HepG2 (cell line): Measurements from ENCODE around the gene GJB2. TPM values are rescaled to one million over a fixed set of nuclear protein-coding genes. Genes with fewer than 3 reads are reported as not detected.
A peak's percentile ranks its signal among the peaks of the same experiment; 100 is the strongest.

ENCODE experiments used
- ATAC-seq: fragments of 200-7000 bp; cut with Tn5 transposase; 3 replicates; pipeline ENCODE4 v1.9.1; 2020; ENCODE audit warnings: mild to moderate bottlenecking, moderate library complexity
- BruUV-seq: library from RNA; stranded (reverse); fragments of 400-500 nt; replicated peaks from 2 replicates; lab custom pipeline; 2021; lab: Mats Ljungman, UMichigan
- CTCF ChIA-PET: fragments of 300-600 bp; formaldehyde crosslinking; extraction: SDS; loops from one replicate; lab custom pipeline; 2021; ENCODE audit warnings: low total read pairs, inconsistent platforms, low intra/inter-chr PET ratio; lab: Yijun Ruan, JAX
- POLR2A ChIA-PET: fragments of 350-600 bp; sonication (Branson Sonifier 250); formaldehyde crosslinking; loops from one replicate; lab custom pipeline; 2020; ENCODE audit warnings: antibody characterized with exemption, inconsistent platforms; lab: Yijun Ruan, JAX
- DNase-seq: peaks from one replicate; pipeline ENCODE4 v3.0.0-alpha.2; 2015; ENCODE audit warnings: low spot score
- FAIRE-seq: peaks from 3 replicates; lab custom pipeline; 2011; peaks lifted over from hg19 to GRCh38; lab: Jason Lieb, UNC
- H2AFZ ChIP-seq: one replicate; pipeline ENCODE4 v1.6.1; 2011; ENCODE audit warnings: low read length, inconsistent platforms
- H3K27ac ChIP-seq: fragments of 300-600 bp; 3 replicates; pipeline ENCODE4 v1.8.0; 2011; ENCODE audit warnings: mixed run types, mild to moderate bottlenecking, mixed read lengths, low read length, inconsistent platforms; ENCODE audit not compliant: insufficient read depth; ENCODE audit errors: extremely low read length
- H3K27me3 ChIP-seq, 2 experiments: fragments of 200-600 bp in 1 of 2; 2 replicates in 1 of 2; 3 replicates in 1 of 2; pipeline versions ENCODE4 v1.6.0 to v1.8.0; 2011; ENCODE audit warnings: low read length in 2 of 2, mild to moderate bottlenecking in 2 of 2, moderate library complexity in 2 of 2, inconsistent platforms in 1 of 2; ENCODE audit not compliant: insufficient read depth in 2 of 2, control insufficient read depth in 1 of 2
- H3K36me3 ChIP-seq, 2 experiments: fragments of 200-600 bp in 1 of 2; replicated peaks in 1 of 2; 2 replicates in 1 of 2; 3 replicates in 1 of 2; pipeline versions ENCODE4 v1.5.1 to v1.8.0; 2011; ENCODE audit warnings: low read length in 2 of 2, inconsistent platforms in 1 of 2; ENCODE audit not compliant: insufficient read depth in 2 of 2, control insufficient read depth in 1 of 2
- H3K4me1 ChIP-seq: 2 replicates; pipeline ENCODE4 v1.5.1; 2012; ENCODE audit warnings: low read length, inconsistent platforms; ENCODE audit not compliant: insufficient read depth
- H3K4me2 ChIP-seq: 2 replicates; pipeline ENCODE4 v1.6.0; 2011; ENCODE audit warnings: low read depth, low read length, inconsistent platforms
- H3K4me3 ChIP-seq, 3 experiments: fragments of 200-600 bp in 1 of 3; sonication (generic), shearing (Covaris generic) in 1 of 3; replicated peaks in 1 of 3; 2 replicates each; pipeline ENCODE4 v1.5.1; 2011 to 2016; ENCODE audit warnings: low read length in 3 of 3, inconsistent platforms in 2 of 3, low read depth in 2 of 3, mild to moderate bottlenecking in 2 of 3, control low read depth in 1 of 3, mixed read lengths in 1 of 3; ENCODE audit not compliant: insufficient read depth in 1 of 3
- H3K79me2 ChIP-seq: one replicate; pipeline ENCODE4 v1.6.1; 2011; ENCODE audit warnings: low read length, inconsistent platforms; ENCODE audit not compliant: insufficient read depth
- H3K9ac ChIP-seq: 2 replicates; pipeline ENCODE4 v1.6.0; 2011; ENCODE audit warnings: mild to moderate bottlenecking, low read depth, low read length, inconsistent platforms; ENCODE audit not compliant: insufficient read depth
- H3K9me3 ChIP-seq: 2 replicates; pipeline ENCODE4 v1.5.1; 2012; ENCODE audit warnings: mild to moderate bottlenecking, low read length
- H4K20me1 ChIP-seq: 2 replicates; pipeline ENCODE4 v1.6.0; 2011; ENCODE audit warnings: inconsistent platforms, mild to moderate bottlenecking, low read length, moderate library complexity; ENCODE audit not compliant: insufficient read depth
- GFI1 ChIP-seq: sonication (generic); formaldehyde crosslinking; IDR thresholded peaks from 2 replicates; pipeline ENCODE4 v1.5.0; 2020; ENCODE audit warnings: missing genetic modification reagents, mild to moderate bottlenecking, borderline replicate concordance
- HNF1A ChIP-seq, 2 experiments: sonication (generic) in 1 of 2; formaldehyde crosslinking in 1 of 2; IDR thresholded peaks; 2 replicates each; pipeline versions ENCODE4 v1.4.0 to v1.6.1; 2016 to 2020; ENCODE audit warnings: borderline replicate concordance in 1 of 2, low read depth in 1 of 2, mild to moderate bottlenecking in 1 of 2, missing genetic modification reagents in 1 of 2
- HNRNPUL1 ChIP-seq: fragments of 200-400 bp; formaldehyde crosslinking; IDR thresholded peaks from 2 replicates; pipeline ENCODE4 v1.6.1; 2017; ENCODE audit warnings: low read depth, mild to moderate bottlenecking, low read length, moderate library complexity
- PPARG ChIP-seq: conservative IDR thresholded peaks from 2 replicates; pipeline ENCODE4 v1.6.1; 2016; ENCODE audit warnings: missing biosample characterization, missing genetic modification reagents
- WGBS: methylation state at CpG from one replicate; pipeline ENCODE4 v1.1.6; 2017; ENCODE audit warnings: low lambda C conversion rate; 5-methylcytosine and 5-hydroxymethylcytosine counted together
- in situ Hi-C: cut with HindIII; loops from 2 replicates; pipeline ENCODE4 v1.10.0; 2017; ENCODE audit warnings: low pct_unique_long_range_greater_than_20kb; ENCODE audit not compliant: extremely low pct_ligation_motif_present
- intact Hi-C: fragments of 100-400 bp; cut with micrococcal nuclease; formaldehyde crosslinking; loops from one replicate; pipeline ENCODE4 v1.10.0; 2022; ENCODE audit not compliant: unreplicated experiment
- polyA plus RNA-seq, 8 experiments: library from polyadenylated mRNA; depleted of rRNA in 3 of 8; stranded (reverse) in 7 of 8; unstranded in 1 of 8; fragments of >200 nt; fragmentation: Illumina TruSeq in 4 of 8; extraction: Trizol in 4 of 8; gene quantifications; 2 replicates each; pipeline versions ENCODE4 v1.2.1 to v1.2.3, GENCODE V29; 2011 to 2016; ENCODE audit warnings: low read depth in 4 of 8, missing spikeins in 1 of 8, mixed read lengths in 1 of 8; ENCODE audit not compliant: insufficient read depth in 1 of 8
- total RNA-seq, 5 experiments: library from RNA; depleted of rRNA; stranded (reverse); fragments of >200 nt; fragmentation: Illumina TruSeq; extraction: Trizol; gene quantifications; 2 replicates each; pipeline ENCODE4 v1.2.3, GENCODE V29; 2016; ENCODE audit warnings: low read depth in 1 of 5

The GJB2 gene
- total and polyA plus RNA-seq, 2 of the 13 experiments (the other 11 are each of a cell fraction or from before 2014, with no cell fraction given) = 0.15 to 0.18 TPM

GRCh38 chr13:20198781-20199180 lies 6.0 kb upstream of the GJB2 start:
- intact Hi-C loops (loop anchor here (5.0 kb wide), 3 partner anchors 109 to 724 kb away; no protein-coding TSS in a partner anchor), in situ Hi-C loops (loop anchor here (10.0 kb wide), 1 partner anchor 96 kb away; no protein-coding TSS in a partner anchor)
- peaks cover 23% of the 10 kb centered on the region for H3K4me1 ChIP-seq
- H3K9ac ChIP-seq = no peak overlapping the region
- FAIRE-seq (no peak), ATAC-seq (peak; percentile 43; the same call in 1 of the 3 replicates), DNase-seq (peak; percentile 38)
- BruUV-seq = no TSS peak
- 6% methylated on average over 1 of the region's 1 CpG for WGBS
- no peak overlapping the region for H3K27ac ChIP-seq
- TF ChIP-seq HNF1A (IDR thresholded peaks at IDR 0.05; ENCODE audit: low read depth) = 0 out of 2 replicates have a peak, but pooled peaks have one; percentile 25
- no peak for TF ChIP-seq HNF1A (CRISPR knock-in tag; IDR thresholded peaks at IDR 0.05; ENCODE audit: borderline replicate concordance)
- no peak for TF ChIP-seq GFI1 (CRISPR knock-in tag)
- TF ChIP-seq HNRNPUL1 = peak; percentile 83
- 0 out of 2 replicates have a peak, but pooled peaks have one; percentile 22 for TF ChIP-seq PPARG (CRISPR knock-in tag)
- H3K79me2 ChIP-seq = no peaks in the 10 kb centered on the region
- no peak overlapping the region for H2AFZ ChIP-seq
- peak overlapping the region; percentile 33 for H3K4me2 ChIP-seq
- ChIA-PET POLR2A (no interaction called here), CTCF (no interaction called here)
- H3K4me3 ChIP-seq = no peak overlapping the region
- no peaks in the 10 kb centered on the region for H3K36me3 ChIP-seq
- no peaks in the 10 kb centered on the region for H3K9me3 ChIP-seq
- H3K27me3 ChIP-seq = peaks cover 2 to 17% of the 10 kb centered on the region in 2 experiments; a peak in 4 of 5 replicates
- H4K20me1 ChIP-seq = no peaks in the 10 kb centered on the region; the same call in 1 of the 2 replicates
